Islet of Langerhans (tissue), 1 donor: ENCODE results near the gene PEAR1.

Experiments
- FAIRE-seq: peaks from one replicate; lab custom pipeline; 2011; peaks lifted over from hg19 to GRCh38; lab: Jason Lieb, UNC

Gene PEAR1

DNA sequence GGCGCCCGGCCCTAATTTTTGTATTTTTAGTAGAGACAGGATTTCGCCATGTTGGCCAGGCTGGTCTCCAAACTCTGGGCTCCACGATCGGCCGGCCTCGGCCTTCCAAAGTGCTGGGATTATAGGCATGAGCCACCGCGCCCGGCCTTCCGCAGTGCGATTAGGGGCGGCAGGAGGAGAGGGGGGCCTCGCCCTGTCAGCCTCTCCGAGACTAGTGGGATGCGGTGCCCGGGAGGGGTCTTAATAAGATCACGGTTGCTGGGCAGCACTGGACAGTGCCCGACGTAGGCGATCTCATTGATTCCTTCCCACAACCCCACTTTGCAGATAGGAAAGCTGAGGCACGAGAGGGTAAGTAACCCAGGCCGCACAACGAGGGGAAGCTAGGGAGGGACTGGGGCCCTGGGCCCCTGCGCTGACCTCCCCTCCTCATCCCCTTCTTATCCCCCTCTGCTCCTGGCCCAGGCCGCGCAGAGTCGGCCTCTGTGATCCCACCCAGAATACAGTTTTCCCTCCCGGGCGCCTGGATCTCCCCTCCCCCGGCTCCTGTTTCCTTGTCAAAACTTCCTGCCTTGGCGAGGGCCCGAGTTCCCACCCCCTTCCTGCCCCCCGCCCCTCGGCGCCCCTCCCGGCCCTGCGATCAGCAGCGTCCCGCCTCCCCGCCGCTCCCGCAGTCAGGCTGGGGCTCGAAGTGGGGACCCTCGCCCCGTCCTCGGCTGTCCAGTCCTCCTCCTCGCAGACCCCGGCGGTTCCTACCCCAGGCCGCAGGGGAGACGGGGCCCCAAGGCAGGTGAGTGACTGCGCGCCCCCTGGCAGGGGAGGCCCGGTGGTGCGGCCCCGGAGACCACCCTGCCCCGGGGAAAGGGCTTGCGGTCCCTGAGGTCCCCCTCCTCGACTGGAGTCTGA lies at the start of gene PEAR1:
Gene PEAR1, plus strand, starts transcription at position 671 of the 906 bp plus-strand sequence. CDS start 10,209 bp downstream, outside the sequence.
- FAIRE-seq, result no peak

- no peak for FAIRE-seq
Observed at GRCh38 chr1:156844102-156844501, 49.4 kb upstream of the PEAR1 start.

GRCh38 chr1:156844638-156845037 lies 48.9 kb upstream of the PEAR1 start:
- FAIRE-seq, result no peak

DNA sequence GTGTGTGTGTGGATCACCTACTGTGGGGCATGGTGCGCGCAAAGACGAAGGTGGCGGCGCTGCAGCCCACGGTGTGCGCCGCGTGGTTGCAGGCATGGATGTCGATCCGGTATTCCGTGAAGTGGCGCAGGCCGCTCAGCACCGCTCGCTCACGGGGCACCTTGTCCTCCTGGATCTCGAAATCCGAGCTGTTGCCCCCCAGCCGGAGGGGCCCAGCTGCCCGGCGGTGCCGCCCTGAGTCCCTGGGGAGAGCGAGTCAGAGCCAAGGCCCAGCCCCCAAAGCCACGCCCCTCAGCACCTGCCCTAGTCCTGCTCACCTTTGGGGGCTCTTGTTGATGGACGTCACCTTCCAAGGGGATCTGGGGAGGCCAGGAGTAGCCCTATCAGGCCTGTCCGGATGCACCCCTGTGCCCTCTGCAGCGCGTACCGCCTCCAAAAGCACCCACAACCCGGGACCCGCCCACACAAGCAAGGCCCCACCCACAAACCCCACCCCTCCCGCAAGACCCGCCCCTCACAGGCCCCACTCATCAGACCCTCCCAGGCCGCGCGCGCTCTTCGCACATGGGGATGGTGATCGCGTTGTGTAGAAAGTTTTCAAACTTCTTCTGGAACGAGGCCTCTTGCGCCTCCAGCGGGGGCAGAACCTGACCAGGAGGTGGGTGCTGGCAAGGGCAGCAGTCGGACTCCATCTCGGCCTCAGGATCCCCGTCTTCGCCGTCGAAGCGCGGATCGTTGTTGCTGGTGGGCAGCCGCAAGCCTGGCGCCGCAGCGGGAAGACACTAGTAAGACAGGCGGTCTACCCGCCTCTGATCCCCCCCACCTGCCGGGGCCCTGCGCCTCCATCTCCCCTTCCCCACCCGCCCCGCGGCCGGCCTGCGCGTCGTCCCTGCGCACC lies 48.2 kb upstream of the PEAR1 start:
- FAIRE-seq, result no peak

GRCh38 chr1:156845953-156846545 lies 47.5 kb upstream of the PEAR1 start:
- no peak for FAIRE-seq

GRCh38 chr1:156846643-156847042 lies 46.9 kb upstream of the PEAR1 start:
- FAIRE-seq, result no peak

DNA sequence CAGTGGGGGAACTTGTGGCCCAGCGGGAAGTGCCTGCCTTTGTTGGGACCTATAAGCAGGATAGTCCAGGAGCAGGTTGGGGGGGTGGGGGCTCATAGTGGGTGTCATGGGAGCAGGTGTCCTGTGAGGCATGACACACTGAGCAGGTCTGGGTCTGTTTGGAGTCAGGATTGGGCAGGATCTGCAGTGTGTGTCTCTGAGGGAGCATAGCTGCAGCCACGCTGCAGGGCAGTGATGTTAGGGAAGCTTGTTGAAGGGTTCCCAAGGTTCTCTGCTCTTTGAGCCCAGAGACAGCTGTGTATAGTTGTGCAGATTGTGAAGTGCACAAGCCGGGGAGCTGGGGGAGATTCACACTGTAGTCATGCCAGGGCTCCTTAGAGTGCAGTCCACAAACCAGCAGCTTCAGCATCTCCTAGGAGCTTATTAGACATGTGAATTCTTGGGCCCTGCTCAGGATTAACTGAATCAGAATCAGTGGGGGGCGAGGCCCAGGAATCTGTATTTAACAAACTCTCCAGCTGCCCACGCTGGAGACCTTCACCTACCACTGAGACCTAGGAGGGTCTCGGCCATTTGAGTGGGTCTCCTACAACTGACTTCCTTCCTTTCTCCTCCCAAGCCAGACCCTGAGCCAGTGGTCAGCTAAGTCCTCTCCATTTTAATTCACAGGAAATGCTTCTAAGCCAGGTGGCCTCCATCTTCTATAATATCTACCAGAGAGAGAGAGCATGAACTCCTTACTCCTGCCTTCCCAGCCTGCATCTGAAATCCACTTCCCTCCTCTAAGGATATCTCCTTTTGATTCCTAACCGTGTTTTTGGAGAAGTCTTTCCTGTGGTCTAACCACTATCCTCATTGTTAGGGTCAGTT lies 45.7 kb upstream of the PEAR1 start:
- FAIRE-seq, result no peak

DNA sequence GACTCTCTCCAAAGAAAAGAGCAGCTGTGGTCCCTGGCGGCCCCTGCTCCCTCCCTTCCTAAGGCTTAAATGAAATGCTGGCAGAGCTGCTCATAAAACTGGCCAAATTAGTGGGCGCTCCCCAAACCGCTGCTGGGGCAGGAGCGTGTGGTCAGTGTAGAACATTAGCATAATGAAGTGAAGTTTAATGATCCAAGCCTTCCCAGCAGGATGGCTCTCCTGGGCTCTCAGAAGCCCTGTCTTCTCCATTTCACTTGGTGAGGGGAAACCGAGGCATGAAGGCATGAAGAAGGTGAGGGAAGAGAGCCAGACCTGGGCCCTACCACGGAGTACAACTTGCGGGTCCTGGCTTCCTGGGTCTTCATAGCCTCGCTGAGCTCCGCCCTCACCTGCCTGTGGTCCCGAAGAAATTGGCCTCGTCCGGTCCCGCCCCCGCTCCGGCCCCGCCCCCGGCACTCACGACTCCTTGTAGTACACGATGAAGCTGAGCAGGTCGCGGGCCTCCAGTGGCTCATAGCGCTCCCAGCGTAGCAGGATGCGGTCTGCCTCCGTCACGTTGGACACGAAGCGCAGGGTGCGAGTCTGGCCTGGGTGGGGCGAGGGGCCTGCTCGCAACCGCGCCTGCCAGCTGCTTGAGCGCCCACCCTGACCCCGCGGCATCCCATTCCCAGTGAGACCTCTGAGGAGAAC lies 44.9 kb upstream of the PEAR1 start:
- FAIRE-seq, result no peak

DNA sequence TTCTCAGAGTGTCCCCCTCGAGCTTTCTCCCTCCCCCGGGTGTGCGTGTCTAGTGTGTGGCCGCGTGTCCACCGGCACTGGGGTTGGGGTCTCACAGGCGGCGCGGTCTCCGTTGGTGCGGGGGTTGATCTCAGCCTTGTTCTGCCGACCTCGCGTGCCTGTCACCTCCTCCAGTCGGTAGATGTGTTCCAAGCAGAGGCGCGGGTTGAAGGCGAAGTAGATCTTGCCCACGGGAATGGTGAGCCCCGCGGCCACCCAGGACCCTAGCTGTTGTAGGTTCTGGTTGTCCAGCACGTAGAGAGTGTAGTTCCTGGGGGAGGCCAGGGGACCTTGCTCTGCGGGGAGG lies 44.4 kb upstream of the PEAR1 start:
- FAIRE-seq, result no peak

DNA sequence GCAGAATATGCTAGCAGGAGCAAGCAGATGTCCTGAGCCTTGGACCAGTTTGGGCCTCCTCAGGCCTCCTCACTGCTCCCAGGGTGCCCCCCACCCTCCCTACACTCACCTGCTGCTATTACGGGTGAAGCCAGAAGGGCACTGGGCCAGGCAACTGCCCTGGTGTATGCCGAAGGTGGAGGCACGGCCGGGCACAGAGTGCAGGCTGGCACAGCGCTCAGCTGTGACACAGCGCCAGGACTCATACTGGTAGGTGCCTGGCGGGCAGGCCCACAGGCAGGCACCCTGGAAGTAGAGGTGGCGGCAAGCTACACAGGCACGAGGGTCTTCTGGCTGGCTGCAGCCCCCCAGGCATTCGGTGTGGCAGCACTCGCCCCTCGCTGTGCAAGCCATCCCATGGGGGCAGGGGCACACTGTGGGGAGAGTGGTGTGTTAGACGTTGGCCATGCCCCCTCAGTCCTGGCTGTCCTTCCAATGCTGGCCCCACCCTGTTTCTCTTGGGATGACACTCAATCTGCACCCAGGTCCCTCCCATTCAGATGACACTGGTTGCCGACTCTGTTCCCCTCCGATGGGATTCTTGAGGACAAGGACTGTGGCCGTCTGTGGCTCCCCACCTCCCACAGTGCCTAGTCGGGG lies 41.6 kb upstream of the PEAR1 start:
- no peak for FAIRE-seq

GRCh38 chr1:156852418-156852874 lies 41.1 kb upstream of the PEAR1 start:
- FAIRE-seq, result peak; percentile 30

- no peak for FAIRE-seq
Observed at GRCh38 chr1:156853761-156854160, 39.8 kb upstream of the PEAR1 start.

DNA sequence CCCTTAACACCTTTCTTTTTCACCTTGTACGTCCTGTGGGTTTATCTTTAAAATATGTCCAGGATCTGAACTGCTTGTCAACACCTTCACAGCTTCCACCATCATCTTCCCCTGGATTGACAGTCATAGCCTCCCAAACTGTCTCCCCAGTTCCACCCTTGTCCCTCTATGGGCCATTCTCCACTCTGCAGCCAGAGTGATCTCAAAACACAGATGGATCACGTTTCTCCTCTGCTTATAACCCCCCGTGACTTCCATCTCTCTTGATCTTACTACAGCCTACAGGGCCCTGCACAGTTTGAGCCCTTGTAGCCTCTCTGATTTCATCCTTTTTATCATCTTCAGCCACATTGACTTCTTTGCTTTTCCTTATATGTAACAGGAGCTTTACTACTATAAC lies 38.9 kb upstream of the PEAR1 start:
- FAIRE-seq, result no peak

- FAIRE-seq, result no peak
Observed at GRCh38 chr1:156856282-156856785, 37.2 kb upstream of the PEAR1 start.

GRCh38 chr1:156857532-156857931 lies 36.0 kb upstream of the PEAR1 start:
- no peak for FAIRE-seq

DNA sequence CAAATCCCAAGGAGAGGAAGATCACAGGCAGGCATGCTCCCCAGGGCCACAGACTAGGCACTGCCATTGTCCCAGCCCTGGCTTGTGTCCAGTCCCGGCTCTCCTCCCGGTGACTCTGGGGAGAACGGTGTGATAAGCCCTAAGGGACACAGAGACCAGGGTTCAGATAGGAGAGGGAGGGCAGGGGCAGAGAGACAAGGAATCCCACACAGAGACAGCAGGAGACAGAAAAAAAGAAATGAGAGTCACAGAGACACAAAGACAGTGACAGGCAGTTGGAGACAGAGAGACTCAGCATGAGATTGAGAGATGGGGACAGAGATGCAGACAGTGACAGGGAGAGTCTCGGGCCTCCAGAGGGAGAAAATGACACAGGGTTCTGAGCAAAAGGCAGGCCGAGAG lies 35.0 kb upstream of the PEAR1 start:
- FAIRE-seq, result no peak

DNA sequence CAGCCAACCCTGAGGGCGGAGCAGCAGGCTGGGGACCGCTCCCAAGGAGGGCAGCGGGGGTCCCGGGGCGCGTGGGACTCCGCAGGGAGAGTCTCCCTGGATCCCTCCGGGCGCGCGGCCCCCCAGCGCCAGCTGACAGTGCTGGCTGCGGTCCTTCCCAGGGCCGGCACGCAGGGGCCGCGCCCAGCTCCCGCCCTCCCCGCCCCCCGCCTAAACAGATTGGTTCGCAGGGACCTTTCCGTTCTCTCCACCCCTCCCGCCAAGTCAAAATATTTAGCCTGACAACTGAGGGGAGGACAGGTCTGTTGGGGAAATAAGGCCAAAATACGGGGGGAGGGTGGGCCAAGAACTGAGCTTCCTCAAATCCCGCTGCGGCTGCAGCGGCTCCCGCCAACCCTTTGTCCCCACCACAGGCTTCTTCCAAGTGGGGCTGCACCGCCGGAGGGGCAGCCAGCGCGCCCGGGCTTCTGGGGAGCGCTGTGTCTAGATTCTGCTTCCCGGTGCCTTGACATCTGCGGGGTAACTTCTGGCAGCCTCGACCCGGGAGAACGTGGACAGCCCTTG lies 34.5 kb upstream of the PEAR1 start, which contains the start of gene INSRR:
Gene INSRR, minus strand, starts transcription at position 159 of the 564 bp plus-strand sequence. CDS start 496 bp downstream, outside the sequence.
- no peak for FAIRE-seq

- FAIRE-seq, result no peak
Observed at GRCh38 chr1:156859523-156860112, 33.9 kb upstream of the PEAR1 start.

GRCh38 chr1:156860113-156860627 lies 33.3 kb upstream of the PEAR1 start:
- FAIRE-seq, result no peak
